Measurements from ENCODE around the gene HUS1B.
A peak's percentile ranks its signal among the peaks of the same experiment; 100 is the strongest.
"Not testable (repeated sequence)": the region's sequence is repeated elsewhere in the genome, so short reads cannot be mapped to it uniquely, and the experiment has no call there.

Gene HUS1B
- total RNA-seq = 0.42 to 0.70 reads per million in 2 experiments

- no peak for DNase-seq (ENCODE audit: low read depth)
These were observed at the start of gene HUS1B for GRCh38 chr6:656460-657252. HUS1B (minus strand) TSS chr6:657100; CDS start chr6:656944, 156 bp downstream.

GRCh38 chr6:706146-706545 lies 49.2 kb upstream of the HUS1B start:
- DNase-seq (ENCODE audit: low read depth) = no peak

GRCh38 chr6:705047-705446 lies 48.1 kb upstream of the HUS1B start:
- DNase-seq (ENCODE audit: low read depth) = no peak

GRCh38 chr6:704046-704445 lies 47.1 kb upstream of the HUS1B start:
- no peak for DNase-seq (ENCODE audit: low read depth)

- DNase-seq (ENCODE audit: low read depth) = no peak
These were observed 46.7 kb upstream of the HUS1B start for GRCh38 chr6:703552-703951.

GRCh38 chr6:701700-702479 lies 45.0 kb upstream of the HUS1B start:
- DNase-seq (ENCODE audit: low read depth) = no peak

GRCh38 chr6:701215-701614 lies 44.3 kb upstream of the HUS1B start:
- DNase-seq (ENCODE audit: low read depth) = no peak

GRCh38 chr6:700490-700889 lies 43.6 kb upstream of the HUS1B start:
- DNase-seq (ENCODE audit: low read depth) = no peak

- no peak for DNase-seq (ENCODE audit: low read depth)
These were observed 42.4 kb upstream of the HUS1B start for GRCh38 chr6:699319-699718.

- DNase-seq (ENCODE audit: low read depth) = not testable (repeated sequence)
These were observed 37.7 kb upstream of the HUS1B start for GRCh38 chr6:694431-695126.

- DNase-seq (ENCODE audit: low read depth) = no peak
These were observed 36.8 kb upstream of the HUS1B start for GRCh38 chr6:693723-694009.

- peak; percentile 72 for DNase-seq (ENCODE audit: low read depth)
These were observed 36.2 kb upstream of the HUS1B start, which contains the start of gene EXOC2 for GRCh38 chr6:692858-693722. EXOC2 (minus strand) TSS chr6:693139; CDS start chr6:637818, 55,321 bp downstream.

GRCh38 chr6:692356-692851 lies 35.5 kb upstream of the HUS1B start:
- DNase-seq (ENCODE audit: low read depth) = peak; percentile 67

GRCh38 chr6:689223-689622 lies 32.3 kb upstream of the HUS1B start:
- DNase-seq (ENCODE audit: low read depth) = no peak

GRCh38 chr6:686497-686896 lies 29.6 kb upstream of the HUS1B start:
- DNase-seq (ENCODE audit: low read depth) = no peak

- no peak for DNase-seq (ENCODE audit: low read depth)
These were observed 28.1 kb upstream of the HUS1B start for GRCh38 chr6:684831-685636.

GRCh38 chr6:683742-684440 lies 27.0 kb upstream of the HUS1B start:
- no peak for DNase-seq (ENCODE audit: low read depth)

GRCh38 chr6:680666-681340 lies 23.9 kb upstream of the HUS1B start:
- DNase-seq (ENCODE audit: low read depth) = no peak

GRCh38 chr6:680251-680650 lies 23.4 kb upstream of the HUS1B start:
- no peak for DNase-seq (ENCODE audit: low read depth)
